ENCODE data around the gene EPGN.
"Not testable (repeated sequence)": the region's sequence is repeated elsewhere in the genome, so short reads cannot be mapped to it uniquely, and the experiment has no call there.

The EPGN gene

DNA sequence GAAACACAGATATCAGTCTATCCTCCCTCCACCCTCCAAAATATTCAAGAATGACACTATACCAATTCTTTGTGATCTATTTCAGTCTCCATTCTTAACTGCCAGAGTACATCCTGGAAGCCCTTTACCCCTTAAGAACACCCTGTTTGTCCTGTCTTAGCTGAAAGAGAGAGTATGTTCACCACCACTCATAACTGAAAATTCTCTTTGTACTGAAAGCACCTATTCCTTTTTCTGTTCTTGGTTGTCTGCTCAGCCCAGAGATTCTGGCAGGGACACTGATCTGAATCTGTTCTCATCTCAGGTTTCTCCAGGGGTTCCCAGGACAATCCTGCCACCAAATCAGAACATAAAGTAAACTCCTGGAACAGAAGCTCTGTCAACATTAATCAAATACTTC, 31.2 kb downstream of the EPGN start:
- TF ChIP-seq POLR2AphosphoS5 (IDR thresholded peaks at IDR 0.05; ENCODE audit: low read depth) (no peak), SPI1 (IDR thresholded peaks at IDR 0.05; ENCODE audit: borderline replicate concordance, low read depth) (no peak), GABPA (IDR thresholded peaks at IDR 0.05; ENCODE audit: low read depth) (no peak)
- TF ChIP-seq, protein P1, sequence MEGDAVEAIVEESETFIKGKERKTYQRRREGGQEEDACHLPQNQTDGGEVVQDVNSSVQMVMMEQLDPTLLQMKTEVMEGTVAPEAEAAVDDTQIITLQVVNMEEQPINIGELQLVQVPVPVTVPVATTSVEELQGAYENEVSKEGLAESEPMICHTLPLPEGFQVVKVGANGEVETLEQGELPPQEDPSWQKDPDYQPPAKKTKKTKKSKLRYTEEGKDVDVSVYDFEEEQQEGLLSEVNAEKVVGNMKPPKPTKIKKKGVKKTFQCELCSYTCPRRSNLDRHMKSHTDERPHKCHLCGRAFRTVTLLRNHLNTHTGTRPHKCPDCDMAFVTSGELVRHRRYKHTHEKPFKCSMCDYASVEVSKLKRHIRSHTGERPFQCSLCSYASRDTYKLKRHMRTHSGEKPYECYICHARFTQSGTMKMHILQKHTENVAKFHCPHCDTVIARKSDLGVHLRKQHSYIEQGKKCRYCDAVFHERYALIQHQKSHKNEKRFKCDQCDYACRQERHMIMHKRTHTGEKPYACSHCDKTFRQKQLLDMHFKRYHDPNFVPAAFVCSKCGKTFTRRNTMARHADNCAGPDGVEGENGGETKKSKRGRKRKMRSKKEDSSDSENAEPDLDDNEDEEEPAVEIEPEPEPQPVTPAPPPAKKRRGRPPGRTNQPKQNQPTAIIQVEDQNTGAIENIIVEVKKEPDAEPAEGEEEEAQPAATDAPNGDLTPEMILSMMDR (IDR thresholded peaks at IDR 0.05; ENCODE audit: insufficient read depth, low read length) = no peak
- TF ChIP-seq, protein P2, sequence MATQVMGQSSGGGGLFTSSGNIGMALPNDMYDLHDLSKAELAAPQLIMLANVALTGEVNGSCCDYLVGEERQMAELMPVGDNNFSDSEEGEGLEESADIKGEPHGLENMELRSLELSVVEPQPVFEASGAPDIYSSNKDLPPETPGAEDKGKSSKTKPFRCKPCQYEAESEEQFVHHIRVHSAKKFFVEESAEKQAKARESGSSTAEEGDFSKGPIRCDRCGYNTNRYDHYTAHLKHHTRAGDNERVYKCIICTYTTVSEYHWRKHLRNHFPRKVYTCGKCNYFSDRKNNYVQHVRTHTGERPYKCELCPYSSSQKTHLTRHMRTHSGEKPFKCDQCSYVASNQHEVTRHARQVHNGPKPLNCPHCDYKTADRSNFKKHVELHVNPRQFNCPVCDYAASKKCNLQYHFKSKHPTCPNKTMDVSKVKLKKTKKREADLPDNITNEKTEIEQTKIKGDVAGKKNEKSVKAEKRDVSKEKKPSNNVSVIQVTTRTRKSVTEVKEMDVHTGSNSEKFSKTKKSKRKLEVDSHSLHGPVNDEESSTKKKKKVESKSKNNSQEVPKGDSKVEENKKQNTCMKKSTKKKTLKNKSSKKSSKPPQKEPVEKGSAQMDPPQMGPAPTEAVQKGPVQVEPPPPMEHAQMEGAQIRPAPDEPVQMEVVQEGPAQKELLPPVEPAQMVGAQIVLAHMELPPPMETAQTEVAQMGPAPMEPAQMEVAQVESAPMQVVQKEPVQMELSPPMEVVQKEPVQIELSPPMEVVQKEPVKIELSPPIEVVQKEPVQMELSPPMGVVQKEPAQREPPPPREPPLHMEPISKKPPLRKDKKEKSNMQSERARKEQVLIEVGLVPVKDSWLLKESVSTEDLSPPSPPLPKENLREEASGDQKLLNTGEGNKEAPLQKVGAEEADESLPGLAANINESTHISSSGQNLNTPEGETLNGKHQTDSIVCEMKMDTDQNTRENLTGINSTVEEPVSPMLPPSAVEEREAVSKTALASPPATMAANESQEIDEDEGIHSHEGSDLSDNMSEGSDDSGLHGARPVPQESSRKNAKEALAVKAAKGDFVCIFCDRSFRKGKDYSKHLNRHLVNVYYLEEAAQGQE (IDR thresholded peaks at IDR 0.05; ENCODE audit: insufficient replicate concordance, low read depth) = no peak
- H3K4me3 ChIP-seq (replicated peaks; ENCODE audit: insufficient read depth, low read length) = no peak overlapping the region
- H3K27me3 ChIP-seq (ENCODE audit: insufficient read depth, poor library complexity, severe bottlenecking) = no peaks in the 10 kb centered on the region
- no peak for DNase-seq (ENCODE audit: low read depth in 1 of 2, low spot score in 1 of 2)
- H3K27ac ChIP-seq (replicated peaks) = no peak overlapping the region

DNA sequence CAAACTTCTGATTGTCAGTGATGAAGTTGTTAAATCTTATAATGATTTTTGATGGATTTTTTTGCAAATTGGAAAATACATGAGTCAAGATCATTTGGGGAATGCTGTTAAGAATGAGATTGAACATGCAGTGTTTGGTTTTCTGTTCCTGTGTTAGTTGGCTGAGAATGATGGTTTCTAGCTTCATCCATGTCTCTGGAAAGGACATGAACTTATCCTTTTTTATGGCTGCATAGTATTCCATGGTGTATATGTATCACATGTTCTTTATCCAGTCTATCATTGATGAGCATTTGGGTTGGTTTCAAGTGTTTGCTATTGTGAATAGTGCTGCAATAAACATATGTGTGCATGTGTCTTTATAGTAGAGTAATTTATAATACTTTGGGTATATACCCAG, 32.2 kb downstream of the EPGN start:
- not testable (repeated sequence) for DNase-seq (ENCODE audit: low read depth in 1 of 2, low spot score in 1 of 2); H3K27ac ChIP-seq (replicated peaks); H3K27me3 ChIP-seq (ENCODE audit: insufficient read depth, poor library complexity, severe bottlenecking); H3K4me3 ChIP-seq (replicated peaks; ENCODE audit: insufficient read depth, low read length)

DNA sequence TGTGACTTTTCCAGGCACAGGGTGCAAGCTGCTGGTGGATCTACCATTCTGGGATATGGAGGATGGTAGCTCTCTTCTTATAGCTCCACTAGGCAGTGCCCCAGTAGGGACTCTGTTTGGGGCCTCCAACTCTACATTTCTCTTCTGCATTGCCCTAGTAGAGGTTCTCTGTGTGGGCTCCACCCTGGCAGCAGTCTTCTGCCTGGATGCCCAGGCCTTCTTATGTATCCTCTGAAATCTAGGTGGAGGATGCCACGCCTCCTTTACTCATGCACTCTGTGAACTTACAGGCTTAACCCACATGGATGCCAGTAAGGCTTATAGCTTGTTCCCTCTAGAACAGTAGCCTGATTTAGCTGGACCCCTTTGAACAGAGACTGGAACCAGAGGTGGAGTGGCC, 35.8 kb downstream of the EPGN start:
- H3K27me3 ChIP-seq (ENCODE audit: insufficient read depth, poor library complexity, severe bottlenecking) = no peaks in the 10 kb centered on the region
- DNase-seq (ENCODE audit: low read depth in 1 of 2, low spot score in 1 of 2) = no peak
- TF ChIP-seq POLR2AphosphoS5 (IDR thresholded peaks at IDR 0.05; ENCODE audit: low read depth) (no peak), GABPA (IDR thresholded peaks at IDR 0.05; ENCODE audit: low read depth) (no peak), SPI1 (IDR thresholded peaks at IDR 0.05; ENCODE audit: borderline replicate concordance, low read depth) (no peak)
- TF ChIP-seq, protein P1 (IDR thresholded peaks at IDR 0.05; ENCODE audit: insufficient read depth, low read length) = no peak
- TF ChIP-seq, protein P2 (IDR thresholded peaks at IDR 0.05; ENCODE audit: insufficient replicate concordance, low read depth) = no peak
- no peak overlapping the region for H3K4me3 ChIP-seq (replicated peaks; ENCODE audit: insufficient read depth, low read length)
- no peak overlapping the region for H3K27ac ChIP-seq (replicated peaks)

DNA sequence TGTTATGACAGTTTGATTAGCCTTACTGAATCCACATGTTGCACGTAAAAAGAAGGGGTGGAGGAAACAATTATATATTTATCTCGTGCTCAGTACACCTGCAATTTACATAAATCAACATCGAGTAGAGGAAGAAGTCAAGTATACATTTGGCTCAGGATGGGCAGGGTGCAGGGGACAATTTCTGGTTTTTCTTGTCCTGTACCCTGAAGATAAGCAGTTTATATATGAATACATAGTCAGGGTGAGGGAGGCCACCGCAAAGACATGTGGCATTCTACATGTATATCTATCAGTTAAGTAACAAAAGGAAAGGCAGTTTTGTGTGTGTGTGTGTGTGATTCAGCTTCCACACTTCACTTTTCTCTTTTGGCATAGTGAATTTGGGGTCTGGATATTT, 45.6 kb downstream of the EPGN start:
- TF ChIP-seq, protein P2 (IDR thresholded peaks at IDR 0.05; ENCODE audit: insufficient replicate concordance, low read depth) = no peak
- no peak for TF ChIP-seq SPI1 (IDR thresholded peaks at IDR 0.05; ENCODE audit: borderline replicate concordance, low read depth)
- no peak for TF ChIP-seq GABPA (IDR thresholded peaks at IDR 0.05; ENCODE audit: low read depth)
- no peak for TF ChIP-seq POLR2AphosphoS5 (IDR thresholded peaks at IDR 0.05; ENCODE audit: low read depth)
- TF ChIP-seq, protein P1 (IDR thresholded peaks at IDR 0.05; ENCODE audit: insufficient read depth, low read length) = no peak
- no peak for DNase-seq (ENCODE audit: low read depth in 1 of 2, low spot score in 1 of 2)
- no peak overlapping the region for H3K27ac ChIP-seq (replicated peaks)
- no peaks in the 10 kb centered on the region for H3K27me3 ChIP-seq (ENCODE audit: insufficient read depth, poor library complexity, severe bottlenecking)
- H3K4me3 ChIP-seq (replicated peaks; ENCODE audit: insufficient read depth, low read length) = no peak overlapping the region
